Neural progenitor cell (in vitro differentiated cells): ENCODE results near the gene THBS1. TPM values are rescaled to one million over a fixed set of nuclear protein-coding genes. Genes with fewer than 3 reads are reported as not detected.
A peak's percentile ranks its signal among the peaks of the same experiment; 100 is the strongest.

Experiments
- DNase-seq: peaks from one replicate; pipeline ENCODE4 v3.0.0-alpha.2; 2016; ENCODE audit warnings: low spot score
- H2AFZ ChIP-seq: fragments of 200-600 bp; sonication (generic); replicated peaks from 2 replicates; pipeline ENCODE4 v1.6.1; 2016; ENCODE audit warnings: antibody characterized with exemption
- H3F3A ChIP-seq: fragments of 200-600 bp; sonication (generic); 2 replicates; pipeline ENCODE4 v1.6.1; 2016; ENCODE audit warnings: antibody characterized with exemption, low read depth
- H3K27ac ChIP-seq: fragments of 200-600 bp; sonication (generic); 2 replicates; pipeline ENCODE4 v1.5.1; 2016; ENCODE audit warnings: mild to moderate bottlenecking
- H3K27me3 ChIP-seq: fragments of 200-600 bp; sonication (generic); 2 replicates; pipeline ENCODE4 v1.6.1; 2016; ENCODE audit warnings: mild to moderate bottlenecking, moderate library complexity
- H3K36me3 ChIP-seq: fragments of 200-600 bp; sonication (generic); 2 replicates; pipeline ENCODE4 v1.5.1; 2016
- H3K4me1 ChIP-seq: fragments of 200-600 bp; sonication (generic); 2 replicates; pipeline ENCODE4 v1.6.1; 2016; ENCODE audit warnings: mixed run types
- H3K4me2 ChIP-seq: fragments of 200-600 bp; sonication (generic); 2 replicates; pipeline ENCODE4 v1.6.1; 2016
- H3K4me3 ChIP-seq: fragments of 200-600 bp; sonication (generic); 2 replicates; pipeline ENCODE4 v1.5.1; 2016
- H3K79me2 ChIP-seq: fragments of 200-600 bp; sonication (generic); 2 replicates; pipeline ENCODE4 v1.6.1; 2016; ENCODE audit warnings: low read depth
- H3K9ac ChIP-seq: fragments of 200-600 bp; sonication (generic); 2 replicates; pipeline ENCODE4 v1.6.1; 2016
- H3K9me3 ChIP-seq: fragments of 200-600 bp; sonication (generic); 2 replicates; pipeline ENCODE4 v1.5.1; 2016; ENCODE audit warnings: low read depth
- H4K20me1 ChIP-seq: fragments of 200-600 bp; sonication (generic); 2 replicates; pipeline ENCODE4 v1.6.1; 2016; ENCODE audit warnings: low read depth
- H3K27ac Mint-ChIP-seq: 3 replicates; pipeline ENCODE4 v1.8.0; 2021; ENCODE audit warnings: mixed read lengths
- H3K27me3 Mint-ChIP-seq: 2 replicates; pipeline ENCODE4 v1.8.0; 2022; ENCODE audit warnings: low read depth, mild to moderate bottlenecking, inconsistent platforms, moderate library complexity, mixed read lengths; ENCODE audit not compliant: insufficient read depth
- H3K36me3 Mint-ChIP-seq: 3 replicates; pipeline ENCODE4 v1.8.0; 2021; ENCODE audit warnings: mixed read lengths
- H3K4me1 Mint-ChIP-seq: 3 replicates; pipeline ENCODE4 v1.8.0; 2021; ENCODE audit warnings: mixed read lengths
- H3K4me3 Mint-ChIP-seq: 3 replicates; pipeline ENCODE4 v1.8.0; 2021; ENCODE audit warnings: mild to moderate bottlenecking, moderate library complexity, mixed read lengths
- H3K9me3 Mint-ChIP-seq: 3 replicates; pipeline ENCODE4 v1.8.0; 2020; ENCODE audit warnings: mixed read lengths
- EZH2 ChIP-seq: fragments of 200-600 bp; sonication (generic); IDR thresholded peaks from 2 replicates; pipeline ENCODE4 v1.6.1; 2017; ENCODE audit warnings: antibody characterized with exemption, mild to moderate bottlenecking, moderate library complexity
- EZH2phosphoT487 ChIP-seq: fragments of 200-600 bp; sonication (generic); IDR thresholded peaks from 2 replicates; pipeline ENCODE4 v1.6.1; 2017; ENCODE audit warnings: antibody characterized with exemption
- total RNA-seq: library from RNA; depleted of rRNA; stranded (reverse); fragments of >200 nt; gene quantifications from 2 replicates; pipeline ENCODE4 v1.2.3, GENCODE V29; 2015; ENCODE audit warnings: low replicate concordance
- TF ChIP-seq, protein P1 (sequence below): fragments of 200-600 bp; sonication (generic); IDR thresholded peaks from 2 replicates; pipeline ENCODE4 v1.5.1; 2017; ENCODE audit warnings: antibody characterized with exemption, mild to moderate bottlenecking

The THBS1 gene
- total RNA-seq, 1 donor from 2014 or later: 14.6 TPM

DNA sequence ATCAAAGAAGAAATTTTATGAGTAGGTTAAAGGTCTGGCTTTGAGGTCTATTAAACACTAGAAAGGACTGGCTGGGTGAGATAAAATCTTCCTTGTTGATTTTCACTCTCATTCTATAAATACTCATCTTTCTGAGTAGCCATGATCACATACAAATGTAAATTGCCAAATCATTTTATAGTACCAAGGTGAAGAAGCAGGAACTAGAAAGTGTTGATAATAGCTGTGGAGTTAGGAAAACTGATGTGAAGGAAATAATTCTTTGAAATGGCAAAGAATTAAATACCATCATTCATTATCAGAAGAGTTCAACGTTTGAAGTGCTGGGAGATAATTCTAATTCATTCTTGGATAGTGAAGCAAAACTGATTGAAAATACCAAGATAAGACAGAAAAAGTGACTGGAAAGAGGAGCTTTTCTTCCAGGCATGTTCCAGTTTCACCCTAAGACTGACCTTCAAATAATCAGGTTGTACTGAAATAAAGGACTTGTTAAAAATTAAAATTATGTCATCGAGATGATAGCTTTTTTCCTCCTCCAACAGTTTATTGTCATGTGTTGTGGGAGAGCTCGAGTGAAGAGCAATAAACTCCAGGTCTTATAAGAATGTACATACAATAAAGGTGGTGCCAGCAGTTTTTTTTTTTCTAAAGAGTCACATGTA, 17.4 kb downstream of the THBS1 start:
- no peak overlapping the region for H3K4me3 ChIP-seq
- H2AFZ ChIP-seq: no peak overlapping the region
- DNase-seq: no peak
- H3K27ac Mint-ChIP-seq: no peak overlapping the region
- no peaks in the 10 kb centered on the region for H4K20me1 ChIP-seq
- H3K36me3 Mint-ChIP-seq: peaks cover 16% of the 10 kb centered on the region
- no peak overlapping the region for H3K27ac ChIP-seq
- H3K9ac ChIP-seq: no peak overlapping the region
- no peaks in the 10 kb centered on the region for H3K36me3 ChIP-seq
- H3F3A ChIP-seq: no peaks in the 10 kb centered on the region
- no peak overlapping the region for H3K4me3 Mint-ChIP-seq
- no peaks in the 10 kb centered on the region for H3K79me2 ChIP-seq
- no peak for TF ChIP-seq EZH2
- no peak for TF ChIP-seq EZH2phosphoT487
- peaks cover 3% of the 10 kb centered on the region for H3K4me1 ChIP-seq
- peaks cover 2% of the 10 kb centered on the region for H3K27me3 Mint-ChIP-seq
- H3K9me3 Mint-ChIP-seq: no peaks in the 10 kb centered on the region
- no peaks in the 10 kb centered on the region for H3K27me3 ChIP-seq
- H3K4me2 ChIP-seq: no peak overlapping the region
- H3K9me3 ChIP-seq: no peaks in the 10 kb centered on the region
- H3K4me1 Mint-ChIP-seq: peaks cover 8% of the 10 kb centered on the region

DNA sequence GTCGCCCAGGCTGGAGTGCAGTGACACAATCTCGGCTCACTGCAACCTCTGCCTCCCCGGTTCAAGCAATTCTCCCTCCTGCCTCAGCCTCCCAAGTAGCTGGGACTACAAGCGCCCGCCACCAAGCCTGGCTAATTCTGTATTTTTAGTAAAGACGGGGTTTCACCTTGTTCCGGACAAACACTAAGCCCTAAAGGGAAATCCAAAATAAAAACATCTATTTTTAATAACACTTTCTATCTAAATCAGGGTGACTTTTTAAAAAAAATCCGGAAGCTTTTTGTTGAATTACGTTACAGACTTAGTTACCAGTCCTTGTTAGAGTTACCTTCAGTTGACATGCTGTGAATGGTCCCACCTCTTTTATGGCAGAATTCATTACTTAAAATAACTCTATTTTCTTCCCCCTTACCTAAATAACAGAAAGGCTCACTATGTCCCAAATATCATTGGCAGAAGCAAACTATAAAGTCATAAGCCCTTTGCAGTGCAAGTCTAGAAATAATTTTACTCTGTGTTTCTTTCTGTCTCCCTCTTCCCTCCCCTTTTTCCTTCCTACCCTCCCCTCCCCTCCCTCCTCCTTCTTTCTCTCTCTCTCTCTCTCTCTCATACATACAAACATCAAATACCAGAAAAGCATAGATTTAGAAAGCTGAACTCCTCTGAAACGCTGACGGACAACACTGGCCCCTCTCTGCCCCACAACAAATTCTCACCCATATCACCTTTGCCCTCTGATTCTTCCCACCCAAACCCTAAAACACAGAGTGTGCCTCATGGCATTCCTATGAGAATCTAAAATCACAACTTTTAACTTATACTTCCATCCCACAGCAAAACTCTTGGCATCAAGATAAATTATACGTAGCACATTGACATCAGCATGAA, 18.3 kb downstream of the THBS1 start:
- H3K9me3 ChIP-seq: no peaks in the 10 kb centered on the region
- H3K27me3 ChIP-seq: no peaks in the 10 kb centered on the region
- TF ChIP-seq, protein P1, sequence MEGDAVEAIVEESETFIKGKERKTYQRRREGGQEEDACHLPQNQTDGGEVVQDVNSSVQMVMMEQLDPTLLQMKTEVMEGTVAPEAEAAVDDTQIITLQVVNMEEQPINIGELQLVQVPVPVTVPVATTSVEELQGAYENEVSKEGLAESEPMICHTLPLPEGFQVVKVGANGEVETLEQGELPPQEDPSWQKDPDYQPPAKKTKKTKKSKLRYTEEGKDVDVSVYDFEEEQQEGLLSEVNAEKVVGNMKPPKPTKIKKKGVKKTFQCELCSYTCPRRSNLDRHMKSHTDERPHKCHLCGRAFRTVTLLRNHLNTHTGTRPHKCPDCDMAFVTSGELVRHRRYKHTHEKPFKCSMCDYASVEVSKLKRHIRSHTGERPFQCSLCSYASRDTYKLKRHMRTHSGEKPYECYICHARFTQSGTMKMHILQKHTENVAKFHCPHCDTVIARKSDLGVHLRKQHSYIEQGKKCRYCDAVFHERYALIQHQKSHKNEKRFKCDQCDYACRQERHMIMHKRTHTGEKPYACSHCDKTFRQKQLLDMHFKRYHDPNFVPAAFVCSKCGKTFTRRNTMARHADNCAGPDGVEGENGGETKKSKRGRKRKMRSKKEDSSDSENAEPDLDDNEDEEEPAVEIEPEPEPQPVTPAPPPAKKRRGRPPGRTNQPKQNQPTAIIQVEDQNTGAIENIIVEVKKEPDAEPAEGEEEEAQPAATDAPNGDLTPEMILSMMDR: no peak
- H3K4me3 ChIP-seq: no peak overlapping the region
- H3K27ac ChIP-seq: no peak overlapping the region
- H3F3A ChIP-seq: no peaks in the 10 kb centered on the region
- Mint-ChIP-seq H3K4me3 (no peak overlapping the region), H3K4me1 (peaks cover 6% of the 10 kb centered on the region), H3K36me3 (peaks cover 12% of the 10 kb centered on the region), H3K9me3 (no peaks in the 10 kb centered on the region), H3K27me3 (peaks cover 2% of the 10 kb centered on the region), H3K27ac (no peak overlapping the region)
- no peaks in the 10 kb centered on the region for H3K79me2 ChIP-seq
- H3K36me3 ChIP-seq: no peaks in the 10 kb centered on the region
- no peak for DNase-seq
- no peak overlapping the region for H2AFZ ChIP-seq
- H3K9ac ChIP-seq: no peak overlapping the region
- H3K4me2 ChIP-seq: no peak overlapping the region
- H3K4me1 ChIP-seq: peaks cover 3% of the 10 kb centered on the region
- H4K20me1 ChIP-seq: no peaks in the 10 kb centered on the region

- Mint-ChIP-seq H3K9me3 (no peaks in the 10 kb centered on the region), H3K36me3 (peaks cover 12% of the 10 kb centered on the region), H3K4me1 (peaks cover 6% of the 10 kb centered on the region), H3K27me3 (peaks cover 2% of the 10 kb centered on the region), H3K27ac (no peak overlapping the region), H3K4me3 (no peak overlapping the region)
- Histone ChIP-seq H3K9ac (no peak overlapping the region), H3F3A (no peaks in the 10 kb centered on the region), H3K4me2 (no peak overlapping the region), H4K20me1 (no peaks in the 10 kb centered on the region), H2AFZ (no peak overlapping the region), H3K9me3 (no peaks in the 10 kb centered on the region), H3K4me3 (no peak overlapping the region), H3K27me3 (no peaks in the 10 kb centered on the region), H3K36me3 (no peaks in the 10 kb centered on the region), H3K4me1 (peaks cover 3% of the 10 kb centered on the region), H3K79me2 (no peaks in the 10 kb centered on the region), H3K27ac (no peak overlapping the region)
- no peak for DNase-seq
- TF ChIP-seq, protein P1: no peak
- TF ChIP-seq EZH2phosphoT487 (no peak), EZH2 (no peak)
Observed at GRCh38 chr15:39599871-39600270, 19.0 kb downstream of the THBS1 start.

DNA sequence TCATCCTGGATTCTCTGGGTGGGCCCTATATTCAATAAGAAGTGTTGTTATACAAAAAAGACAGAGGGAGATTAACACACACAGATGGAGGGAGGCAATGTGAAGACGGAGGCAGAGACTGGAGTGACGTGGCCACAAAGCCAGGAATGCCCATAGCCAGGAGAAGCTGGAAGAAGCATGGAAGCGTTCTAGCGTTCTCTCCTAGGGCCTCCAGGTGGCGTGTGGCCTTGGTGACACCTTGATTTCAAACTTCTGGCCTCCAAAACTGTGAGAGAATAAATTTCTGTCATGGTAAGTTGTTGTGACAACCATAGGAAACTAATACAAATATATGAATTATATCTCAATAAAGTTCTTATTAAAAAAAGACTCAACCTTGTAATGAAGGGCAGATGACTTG, 21.3 kb downstream of the THBS1 start:
- H3K27me3 ChIP-seq: no peaks in the 10 kb centered on the region
- Mint-ChIP-seq H3K27me3 (peaks cover 2% of the 10 kb centered on the region), H3K27ac (no peak overlapping the region), H3K4me3 (no peak overlapping the region), H3K9me3 (no peaks in the 10 kb centered on the region), H3K36me3 (peaks cover 1% of the 10 kb centered on the region), H3K4me1 (peaks cover 2% of the 10 kb centered on the region)
- no peak overlapping the region for H3K9ac ChIP-seq
- H3K79me2 ChIP-seq: no peaks in the 10 kb centered on the region
- no peaks in the 10 kb centered on the region for H3K4me1 ChIP-seq
- peak; percentile 23 for DNase-seq
- H3K27ac ChIP-seq: no peak overlapping the region
- no peak overlapping the region for H3K4me3 ChIP-seq
- no peaks in the 10 kb centered on the region for H3F3A ChIP-seq
- no peaks in the 10 kb centered on the region for H3K36me3 ChIP-seq
- H2AFZ ChIP-seq: no peak overlapping the region
- H3K9me3 ChIP-seq: no peaks in the 10 kb centered on the region
- H3K4me2 ChIP-seq: no peak overlapping the region
- H4K20me1 ChIP-seq: no peaks in the 10 kb centered on the region
- TF ChIP-seq, protein P1: peak; percentile 37
- TF ChIP-seq EZH2 (no peak), EZH2phosphoT487 (no peak)
